Mesothelial cell of epicardium (in vitro differentiated cells): Measurements from ENCODE around the gene TAS2R41. TPM values are rescaled to one million over a fixed set of nuclear protein-coding genes. Genes with fewer than 3 reads are reported as not detected.

Source experiments
- DNase-seq, 2 experiments: peaks; one replicate each; pipeline ENCODE4 v3.0.0; 2021; ENCODE audit warnings: low spot score in 2 of 2; ENCODE audit not compliant: unreplicated experiment in 2 of 2
- H3K27ac Mint-ChIP-seq: 2 replicates; pipeline ENCODE4 v1.8.0; 2021; ENCODE audit warnings: mixed read lengths
- H3K27me3 Mint-ChIP-seq: 2 replicates; pipeline ENCODE4 v1.8.0; 2021; ENCODE audit warnings: low read depth, mixed read lengths
- H3K36me3 Mint-ChIP-seq: 2 replicates; pipeline ENCODE4 v1.8.0; 2021; ENCODE audit warnings: mixed read lengths
- H3K4me1 Mint-ChIP-seq: 2 replicates; pipeline ENCODE4 v1.8.0; 2021; ENCODE audit warnings: mixed read lengths
- H3K4me3 Mint-ChIP-seq: 2 replicates; pipeline ENCODE4 v1.8.0; 2021; ENCODE audit warnings: mild to moderate bottlenecking, moderate library complexity, mixed read lengths
- H3K9me3 Mint-ChIP-seq: 2 replicates; pipeline ENCODE4 v1.8.0; 2021; ENCODE audit warnings: mixed read lengths
- total RNA-seq: library from RNA; stranded (reverse); gene quantifications from 3 replicates; pipeline ENCODE4 v1.2.1, GENCODE V29; 2021
- TF ChIP-seq, protein P1 (sequence below): fragments of 200-600 bp; sonication (generic); IDR thresholded peaks from one replicate; pipeline ENCODE4 v1.5.0; 2021; ENCODE audit warnings: antibody characterized with exemption; ENCODE audit not compliant: unreplicated experiment

TAS2R41 gene
- total RNA-seq, 1 donor from 2014 or later = not detected

DNA sequence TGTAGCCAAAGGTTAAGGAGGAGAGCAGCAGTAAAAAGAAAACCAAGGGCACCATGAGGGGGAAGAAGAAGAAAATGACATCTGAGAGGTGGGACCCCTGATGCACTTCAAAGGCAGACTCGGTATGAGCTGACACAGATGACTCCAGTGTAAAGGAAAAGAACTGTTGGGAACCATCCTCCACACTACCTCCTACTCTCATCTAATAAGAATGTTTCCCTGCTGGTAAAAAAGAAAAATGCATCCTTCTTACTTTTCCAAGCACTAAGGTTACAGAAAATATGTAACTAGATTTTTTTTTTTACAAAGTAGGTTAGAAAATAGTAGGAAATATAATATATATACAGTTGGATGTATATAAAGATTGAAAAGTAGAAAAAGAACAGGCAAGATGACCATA lies 16.9 kb downstream of the TAS2R41 start:
- TF ChIP-seq, protein P1, sequence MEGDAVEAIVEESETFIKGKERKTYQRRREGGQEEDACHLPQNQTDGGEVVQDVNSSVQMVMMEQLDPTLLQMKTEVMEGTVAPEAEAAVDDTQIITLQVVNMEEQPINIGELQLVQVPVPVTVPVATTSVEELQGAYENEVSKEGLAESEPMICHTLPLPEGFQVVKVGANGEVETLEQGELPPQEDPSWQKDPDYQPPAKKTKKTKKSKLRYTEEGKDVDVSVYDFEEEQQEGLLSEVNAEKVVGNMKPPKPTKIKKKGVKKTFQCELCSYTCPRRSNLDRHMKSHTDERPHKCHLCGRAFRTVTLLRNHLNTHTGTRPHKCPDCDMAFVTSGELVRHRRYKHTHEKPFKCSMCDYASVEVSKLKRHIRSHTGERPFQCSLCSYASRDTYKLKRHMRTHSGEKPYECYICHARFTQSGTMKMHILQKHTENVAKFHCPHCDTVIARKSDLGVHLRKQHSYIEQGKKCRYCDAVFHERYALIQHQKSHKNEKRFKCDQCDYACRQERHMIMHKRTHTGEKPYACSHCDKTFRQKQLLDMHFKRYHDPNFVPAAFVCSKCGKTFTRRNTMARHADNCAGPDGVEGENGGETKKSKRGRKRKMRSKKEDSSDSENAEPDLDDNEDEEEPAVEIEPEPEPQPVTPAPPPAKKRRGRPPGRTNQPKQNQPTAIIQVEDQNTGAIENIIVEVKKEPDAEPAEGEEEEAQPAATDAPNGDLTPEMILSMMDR = peak; percentile 54
- H3K4me1 Mint-ChIP-seq = peaks cover 9% of the 10 kb centered on the region
- H3K27ac Mint-ChIP-seq = no peak overlapping the region
- no peak overlapping the region for H3K4me3 Mint-ChIP-seq
- no peak for DNase-seq
- H3K36me3 Mint-ChIP-seq = peaks cover 2% of the 10 kb centered on the region
- peaks cover 7% of the 10 kb centered on the region for H3K9me3 Mint-ChIP-seq
- no peaks in the 10 kb centered on the region for H3K27me3 Mint-ChIP-seq

DNA sequence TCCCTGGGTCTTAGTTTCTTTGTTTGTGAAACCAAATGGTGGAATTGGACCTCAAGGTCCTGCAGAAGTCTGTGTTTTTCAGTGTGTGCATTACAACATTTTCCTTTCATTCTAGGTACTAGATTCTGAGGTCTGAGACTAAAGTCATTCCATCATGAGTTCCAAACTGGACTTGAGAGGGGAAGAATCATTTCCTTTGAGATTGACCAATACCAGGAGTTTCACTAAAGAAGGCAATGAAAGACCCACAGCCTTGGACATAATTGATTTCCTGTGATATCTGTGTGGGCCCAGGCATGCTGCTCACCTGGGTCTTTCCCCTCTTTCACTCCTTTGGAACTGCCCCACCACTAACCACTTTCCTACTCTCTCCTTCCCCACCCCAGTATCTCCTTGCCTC lies 18.2 kb downstream of the TAS2R41 start:
- peaks cover 2% of the 10 kb centered on the region for H3K36me3 Mint-ChIP-seq
- no peak overlapping the region for H3K27ac Mint-ChIP-seq
- no peaks in the 10 kb centered on the region for H3K27me3 Mint-ChIP-seq
- no peak overlapping the region for H3K4me3 Mint-ChIP-seq
- DNase-seq = no peak
- TF ChIP-seq, protein P1 = no peak
- peaks cover 7% of the 10 kb centered on the region for H3K9me3 Mint-ChIP-seq
- H3K4me1 Mint-ChIP-seq = peaks cover 11% of the 10 kb centered on the region

DNA sequence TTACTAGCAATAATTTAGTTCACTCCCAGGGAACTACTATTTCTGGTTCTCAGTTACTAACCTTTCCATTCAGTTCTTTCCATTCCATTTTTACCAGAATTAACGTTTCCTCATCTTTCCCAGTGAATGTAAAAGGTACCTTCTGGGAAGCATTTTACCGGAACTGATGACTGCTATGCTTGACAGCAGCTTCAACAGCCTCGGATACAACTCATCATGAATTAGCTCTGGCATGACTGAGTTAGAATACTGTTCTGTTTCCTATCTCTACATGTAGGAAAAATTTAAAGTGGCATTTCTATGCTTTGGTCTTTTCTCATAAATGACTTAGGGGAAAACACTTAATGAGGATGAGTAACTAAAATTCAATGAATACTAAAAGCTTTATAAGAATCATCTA lies 18.6 kb downstream of the TAS2R41 start:
- no peak overlapping the region for H3K27ac Mint-ChIP-seq
- no peak for DNase-seq
- H3K9me3 Mint-ChIP-seq = peaks cover 7% of the 10 kb centered on the region
- H3K36me3 Mint-ChIP-seq = peaks cover 2% of the 10 kb centered on the region
- H3K4me3 Mint-ChIP-seq = no peak overlapping the region
- peaks cover 4% of the 10 kb centered on the region for H3K27me3 Mint-ChIP-seq
- TF ChIP-seq, protein P1 = no peak
- H3K4me1 Mint-ChIP-seq = peaks cover 11% of the 10 kb centered on the region

DNA sequence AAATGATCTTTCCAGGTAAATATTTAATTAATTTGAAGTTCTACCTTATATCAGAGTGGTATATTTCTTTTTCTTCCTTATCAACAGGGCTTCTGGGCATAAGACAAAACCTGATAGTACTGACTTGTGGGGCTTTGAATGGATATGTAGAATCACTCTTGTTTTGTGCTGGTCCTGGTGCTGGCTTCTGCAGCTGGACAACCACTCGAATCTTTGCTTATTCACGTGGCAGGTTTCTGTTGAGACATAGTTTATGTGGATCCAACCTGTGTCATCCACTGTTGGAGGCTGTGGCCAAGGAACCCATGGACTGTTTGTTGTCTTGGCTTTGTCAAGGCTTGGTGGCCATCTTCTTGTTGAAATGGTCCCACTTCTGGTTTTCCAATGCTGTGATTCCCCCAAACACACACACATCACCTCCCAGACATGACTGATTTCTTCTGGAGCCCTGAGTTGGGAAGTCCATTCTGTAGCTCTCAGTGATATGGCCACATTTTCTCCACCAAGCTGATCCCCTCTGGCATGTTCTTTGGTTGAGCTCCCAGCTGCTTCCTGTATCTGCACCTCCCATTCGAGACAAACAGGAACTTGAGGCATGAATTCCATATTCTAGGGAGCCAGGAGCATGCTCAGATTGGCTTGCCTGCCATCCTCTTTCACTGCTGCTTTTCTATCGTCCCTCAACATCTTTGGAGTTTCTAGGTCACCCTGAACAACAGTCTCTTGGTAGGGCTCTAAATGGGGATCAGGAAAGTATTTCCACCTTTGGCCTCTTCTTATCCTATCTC lies 19.5 kb downstream of the TAS2R41 start:
- TF ChIP-seq, protein P1 = no peak
- peaks cover 7% of the 10 kb centered on the region for H3K9me3 Mint-ChIP-seq
- peaks cover 2% of the 10 kb centered on the region for H3K36me3 Mint-ChIP-seq
- H3K4me1 Mint-ChIP-seq = peaks cover 7% of the 10 kb centered on the region
- DNase-seq = no peak
- H3K27ac Mint-ChIP-seq = no peak overlapping the region
- H3K4me3 Mint-ChIP-seq = no peak overlapping the region
- H3K27me3 Mint-ChIP-seq = peaks cover 9% of the 10 kb centered on the region

DNA sequence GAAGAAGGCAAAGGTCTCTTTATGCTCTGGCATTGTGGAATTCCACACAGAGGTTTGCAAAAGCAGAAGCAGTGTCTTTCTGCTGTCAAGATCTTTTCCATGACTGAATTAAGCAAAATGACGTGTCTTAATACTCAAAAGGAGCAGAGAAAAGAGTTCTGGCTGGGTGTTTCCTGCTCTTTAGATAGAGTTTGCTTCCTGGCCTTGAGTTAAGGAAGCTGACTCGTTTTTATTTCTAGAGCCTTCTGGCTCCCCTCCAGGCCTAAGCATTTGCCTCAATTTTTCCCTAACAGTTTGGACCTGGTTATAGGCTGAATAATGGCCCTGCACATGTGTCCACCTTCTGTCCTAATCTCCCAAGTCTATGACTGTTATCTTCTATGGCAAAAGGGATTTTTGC lies 21.6 kb downstream of the TAS2R41 start:
- H3K27ac Mint-ChIP-seq = peak overlapping the region; percentile 4

More for the DNA sequence above, 21.6 kb downstream of the TAS2R41 start:
- TF ChIP-seq, protein P1 = no peak
- Mint-ChIP-seq H3K27me3 (peaks cover 10% of the 10 kb centered on the region), H3K4me1 (peaks cover 7% of the 10 kb centered on the region), H3K36me3 (no peaks in the 10 kb centered on the region), H3K4me3 (no peak overlapping the region), H3K9me3 (peaks cover 3% of the 10 kb centered on the region)
- no peak for DNase-seq
